Hematopoietic multipotent progenitor cell treated with erythropoietin and hydrocortisone succinate and interleukin-3 and kit ligand, for 15 days (in vitro differentiated cells): ENCODE data around the gene PCED1A.
"Not testable (repeated sequence)": the region's sequence is repeated elsewhere in the genome, so short reads cannot be mapped to it uniquely, and the experiment has no call there.

ENCODE experiments used
- DNase-seq: peaks from one replicate; pipeline ENCODE4 v3.0.0-alpha.2; 2015; ENCODE audit warnings: low spot score

Gene PCED1A

GRCh38 chr20:2865630-2866029 is 25.2 kb upstream of the PCED1A start:
- no peak for DNase-seq

- DNase-seq: no peak
Measured at GRCh38 chr20:2865101-2865500, 24.6 kb upstream of the PCED1A start.

GRCh38 chr20:2864626-2865025 is 24.2 kb upstream of the PCED1A start:
- DNase-seq: no peak

GRCh38 chr20:2859330-2860121 is 19.1 kb upstream of the PCED1A start:
- DNase-seq: no peak

GRCh38 chr20:2858591-2858990 is 18.1 kb upstream of the PCED1A start:
- DNase-seq: no peak

GRCh38 chr20:2851086-2851485 is 10.6 kb upstream of the PCED1A start:
- DNase-seq: no peak

- DNase-seq: no peak
Measured at GRCh38 chr20:2849529-2849928, 9.1 kb upstream of the PCED1A start.

- no peak for DNase-seq
Measured at GRCh38 chr20:2847802-2848201, 7.3 kb upstream of the PCED1A start.

GRCh38 chr20:2846698-2847097 is 6.2 kb upstream of the PCED1A start:
- DNase-seq: no peak

- DNase-seq: no peak
Measured at GRCh38 chr20:2845607-2846006, 5.2 kb upstream of the PCED1A start.

- no peak for DNase-seq
Measured at GRCh38 chr20:2840967-2841531, 594 bp upstream of the PCED1A start.

- no peak for DNase-seq
Measured at GRCh38 chr20:2839732-2840137, 720 bp downstream of the PCED1A start.

- no peak for DNase-seq
Measured at GRCh38 chr20:2838847-2839671, 1.4 kb downstream of the PCED1A start.

GRCh38 chr20:2838170-2838797 is 2.2 kb downstream of the PCED1A start:
- no peak for DNase-seq

GRCh38 chr20:2837221-2837960 is 3.1 kb downstream of the PCED1A start:
- DNase-seq: no peak

GRCh38 chr20:2836035-2836434 is 4.4 kb downstream of the PCED1A start:
- DNase-seq: no peak

GRCh38 chr20:2835331-2835796 is 5.1 kb downstream of the PCED1A start:
- no peak for DNase-seq

- DNase-seq: no peak
Measured at GRCh38 chr20:2834401-2835110, 5.9 kb downstream of the PCED1A start.

GRCh38 chr20:2833761-2834160 is 6.7 kb downstream of the PCED1A start:
- no peak for DNase-seq

- not testable (repeated sequence) for DNase-seq
Measured at GRCh38 chr20:2831206-2831605, 9.2 kb downstream of the PCED1A start.

- DNase-seq: no peak
Measured at GRCh38 chr20:2829376-2829775, 11.1 kb downstream of the PCED1A start.
